ENCODE measurements around the gene CHURC1.

DNA sequence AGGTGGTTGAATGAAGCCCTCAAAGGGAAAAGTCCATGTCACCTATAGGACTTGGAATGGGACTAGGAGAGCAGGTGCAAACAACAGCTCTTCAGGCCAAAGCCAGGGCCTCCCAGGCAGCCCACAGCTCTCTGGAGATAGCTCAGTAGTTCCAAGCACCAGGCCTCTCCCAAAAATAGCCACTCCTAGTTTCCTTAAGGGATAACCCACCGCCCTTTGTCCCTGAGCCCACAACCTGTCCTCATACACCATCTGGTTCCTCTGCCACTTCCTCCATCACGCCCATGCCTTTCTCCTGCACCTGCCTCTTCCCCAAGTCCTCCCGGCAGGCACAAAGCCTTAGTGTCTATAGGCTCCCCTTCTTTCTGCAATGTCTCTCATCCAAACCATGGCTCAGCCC lies 55.8 kb downstream of the CHURC1 start:
- no peak for TF ChIP-seq EZH2phosphoT487 (IDR thresholded peaks at IDR 0.05; ENCODE audit: insufficient read depth, low read depth)
- TF ChIP-seq EZH2 (IDR thresholded peaks at IDR 0.05; ENCODE audit: insufficient read depth, poor library complexity, severe bottlenecking): no peak

Data from GM23248 (cell line).